HepG2 (cell line): ENCODE results near the gene MED13L. TPM values are rescaled to one million over a fixed set of nuclear protein-coding genes. Genes with fewer than 3 reads are reported as not detected.

Source experiments
- ATAC-seq: fragments of 200-7000 bp; cut with Tn5 transposase; 3 replicates; pipeline ENCODE4 v1.9.1; 2020; ENCODE audit warnings: mild to moderate bottlenecking, moderate library complexity
- BruUV-seq: library from RNA; stranded (reverse); fragments of 400-500 nt; replicated peaks from 2 replicates; lab custom pipeline; 2021; lab: Mats Ljungman, UMichigan
- CTCF ChIA-PET: fragments of 300-600 bp; formaldehyde crosslinking; extraction: SDS; loops from one replicate; lab custom pipeline; 2021; ENCODE audit warnings: low total read pairs, inconsistent platforms, low intra/inter-chr PET ratio; lab: Yijun Ruan, JAX
- POLR2A ChIA-PET: fragments of 350-600 bp; sonication (Branson Sonifier 250); formaldehyde crosslinking; loops from one replicate; lab custom pipeline; 2020; ENCODE audit warnings: antibody characterized with exemption, inconsistent platforms; lab: Yijun Ruan, JAX
- DNase-seq: peaks from one replicate; pipeline ENCODE4 v3.0.0-alpha.2; 2015; ENCODE audit warnings: low spot score
- FAIRE-seq: peaks from 3 replicates; lab custom pipeline; 2011; peaks lifted over from hg19 to GRCh38; lab: Jason Lieb, UNC
- H2AFZ ChIP-seq: one replicate; pipeline ENCODE4 v1.6.1; 2011; ENCODE audit warnings: low read length, inconsistent platforms
- H3K27ac ChIP-seq: fragments of 300-600 bp; 3 replicates; pipeline ENCODE4 v1.8.0; 2011; ENCODE audit warnings: mixed run types, mild to moderate bottlenecking, mixed read lengths, low read length, inconsistent platforms; ENCODE audit not compliant: insufficient read depth; ENCODE audit errors: extremely low read length
- H3K27me3 ChIP-seq, 2 experiments: fragments of 200-600 bp in 1 of 2; 2 replicates in 1 of 2; 3 replicates in 1 of 2; pipeline versions ENCODE4 v1.6.0 to v1.8.0; 2011; ENCODE audit warnings: low read length in 2 of 2, mild to moderate bottlenecking in 2 of 2, moderate library complexity in 2 of 2, inconsistent platforms in 1 of 2; ENCODE audit not compliant: insufficient read depth in 2 of 2, control insufficient read depth in 1 of 2
- H3K36me3 ChIP-seq, 2 experiments: fragments of 200-600 bp in 1 of 2; replicated peaks in 1 of 2; 2 replicates in 1 of 2; 3 replicates in 1 of 2; pipeline versions ENCODE4 v1.5.1 to v1.8.0; 2011; ENCODE audit warnings: low read length in 2 of 2, inconsistent platforms in 1 of 2; ENCODE audit not compliant: insufficient read depth in 2 of 2, control insufficient read depth in 1 of 2
- H3K4me1 ChIP-seq: 2 replicates; pipeline ENCODE4 v1.5.1; 2012; ENCODE audit warnings: low read length, inconsistent platforms; ENCODE audit not compliant: insufficient read depth
- H3K4me2 ChIP-seq: 2 replicates; pipeline ENCODE4 v1.6.0; 2011; ENCODE audit warnings: low read depth, low read length, inconsistent platforms
- H3K4me3 ChIP-seq, 3 experiments: fragments of 200-600 bp in 1 of 3; sonication (generic), shearing (Covaris generic) in 1 of 3; replicated peaks in 1 of 3; 2 replicates each; pipeline ENCODE4 v1.5.1; 2011 to 2016; ENCODE audit warnings: low read length in 3 of 3, inconsistent platforms in 2 of 3, low read depth in 2 of 3, mild to moderate bottlenecking in 2 of 3, control low read depth in 1 of 3, mixed read lengths in 1 of 3; ENCODE audit not compliant: insufficient read depth in 1 of 3
- H3K79me2 ChIP-seq: one replicate; pipeline ENCODE4 v1.6.1; 2011; ENCODE audit warnings: low read length, inconsistent platforms; ENCODE audit not compliant: insufficient read depth
- H3K9ac ChIP-seq: 2 replicates; pipeline ENCODE4 v1.6.0; 2011; ENCODE audit warnings: mild to moderate bottlenecking, low read depth, low read length, inconsistent platforms; ENCODE audit not compliant: insufficient read depth
- H3K9me3 ChIP-seq: 2 replicates; pipeline ENCODE4 v1.5.1; 2012; ENCODE audit warnings: mild to moderate bottlenecking, low read length
- H4K20me1 ChIP-seq: 2 replicates; pipeline ENCODE4 v1.6.0; 2011; ENCODE audit warnings: inconsistent platforms, mild to moderate bottlenecking, low read length, moderate library complexity; ENCODE audit not compliant: insufficient read depth
- GATAD1 ChIP-seq: IDR thresholded peaks from 2 replicates; pipeline ENCODE4 v1.6.1; 2016; ENCODE audit warnings: missing genetic modification reagents, missing compliant biosample characterization
- GATAD2A ChIP-seq: IDR thresholded peaks from 2 replicates; pipeline ENCODE4 v1.6.1; 2016
- HNF1A ChIP-seq, 2 experiments: sonication (generic) in 1 of 2; formaldehyde crosslinking in 1 of 2; IDR thresholded peaks; 2 replicates each; pipeline versions ENCODE4 v1.4.0 to v1.6.1; 2016 to 2020; ENCODE audit warnings: borderline replicate concordance in 1 of 2, low read depth in 1 of 2, mild to moderate bottlenecking in 1 of 2, missing genetic modification reagents in 1 of 2
- LBX2 ChIP-seq: sonication (generic); formaldehyde crosslinking; IDR thresholded peaks from 2 replicates; pipeline ENCODE4 v1.5.0; 2020; ENCODE audit warnings: missing genetic modification reagents, mild to moderate bottlenecking, borderline replicate concordance
- RBAK ChIP-seq: sonication (generic); formaldehyde crosslinking; IDR thresholded peaks from 2 replicates; pipeline ENCODE4 v1.5.1; 2020; ENCODE audit warnings: mild to moderate bottlenecking, missing genetic modification reagents
- RELA ChIP-seq: sonication (generic); formaldehyde crosslinking; IDR thresholded peaks from 2 replicates; pipeline ENCODE4 v1.4.0; 2020; ENCODE audit warnings: missing genetic modification reagents
- SMARCE1 ChIP-seq: fragments of 450-650 bp; IDR thresholded peaks from 2 replicates; pipeline ENCODE4 v1.6.1; 2017; ENCODE audit warnings: borderline replicate concordance
- STAT6 ChIP-seq: sonication (generic); formaldehyde crosslinking; IDR thresholded peaks from 2 replicates; pipeline ENCODE4 v1.4.0; 2020; ENCODE audit warnings: missing genetic modification reagents, mild to moderate bottlenecking, borderline replicate concordance
- TFDP1 ChIP-seq: IDR thresholded peaks from 2 replicates; pipeline ENCODE4 v1.6.1; 2016; ENCODE audit warnings: missing compliant biosample characterization, missing genetic modification reagents, borderline replicate concordance
- YEATS2 ChIP-seq: sonication (generic); formaldehyde crosslinking; IDR thresholded peaks from 2 replicates; pipeline ENCODE4 v1.4.0; 2020; ENCODE audit warnings: missing genetic modification reagents, borderline replicate concordance
- ZFP41 ChIP-seq: sonication (generic); formaldehyde crosslinking; IDR thresholded peaks from 2 replicates; pipeline ENCODE4 v1.4.0; 2020; ENCODE audit warnings: mild to moderate bottlenecking, missing genetic modification reagents, borderline replicate concordance
- ZNF138 ChIP-seq: sonication (generic); formaldehyde crosslinking; IDR thresholded peaks from 2 replicates; pipeline ENCODE4 v1.5.0; 2020; ENCODE audit warnings: mild to moderate bottlenecking, low read depth, missing genetic modification reagents
- ZNF557 ChIP-seq: sonication (generic); formaldehyde crosslinking; IDR thresholded peaks from 2 replicates; pipeline ENCODE4 v1.4.0; 2020; ENCODE audit warnings: missing genetic modification reagents
- ZNF780A ChIP-seq: sonication (generic); formaldehyde crosslinking; IDR thresholded peaks from 2 replicates; pipeline ENCODE4 v1.8.0; 2022; ENCODE audit warnings: mild to moderate bottlenecking, missing genetic modification reagents, moderate library complexity
- in situ Hi-C: cut with HindIII; loops from 2 replicates; pipeline ENCODE4 v1.10.0; 2017; ENCODE audit warnings: low pct_unique_long_range_greater_than_20kb; ENCODE audit not compliant: extremely low pct_ligation_motif_present
- intact Hi-C: fragments of 100-400 bp; cut with micrococcal nuclease; formaldehyde crosslinking; loops from one replicate; pipeline ENCODE4 v1.10.0; 2022; ENCODE audit not compliant: unreplicated experiment
- polyA plus RNA-seq, 8 experiments: library from polyadenylated mRNA; depleted of rRNA in 3 of 8; stranded (reverse) in 7 of 8; unstranded in 1 of 8; fragments of >200 nt; fragmentation: Illumina TruSeq in 4 of 8; extraction: Trizol in 4 of 8; gene quantifications; 2 replicates each; pipeline versions ENCODE4 v1.2.1 to v1.2.3, GENCODE V29; 2011 to 2016; ENCODE audit warnings: low read depth in 4 of 8, missing spikeins in 1 of 8, mixed read lengths in 1 of 8; ENCODE audit not compliant: insufficient read depth in 1 of 8
- total RNA-seq, 5 experiments: library from RNA; depleted of rRNA; stranded (reverse); fragments of >200 nt; fragmentation: Illumina TruSeq; extraction: Trizol; gene quantifications; 2 replicates each; pipeline ENCODE4 v1.2.3, GENCODE V29; 2016; ENCODE audit warnings: low read depth in 1 of 5

Gene MED13L
- total and polyA plus RNA-seq, 2 of the 13 experiments (the other 11 are each of a cell fraction or from before 2014, with no cell fraction given), result 24.8 to 38.9 TPM

- TF ChIP-seq STAT6 (CRISPR knock-in tag) (no peak), LBX2 (CRISPR knock-in tag) (no peak), ZNF557 (CRISPR knock-in tag) (no peak)
These were observed 137.0 kb downstream of the MED13L start (continued) for GRCh38 chr12:116140529-116140928.

GRCh38 chr12:116138781-116139180 lies 138.7 kb downstream of the MED13L start:
- FAIRE-seq, result no peak
- no peak for TF ChIP-seq RBAK (CRISPR knock-in tag)
- TF ChIP-seq HNF1A (IDR thresholded peaks at IDR 0.05; ENCODE audit: low read depth), result no peak
- TF ChIP-seq HNF1A (CRISPR knock-in tag; IDR thresholded peaks at IDR 0.05; ENCODE audit: borderline replicate concordance), result no peak
- no peak for TF ChIP-seq SMARCE1
- no peak for TF ChIP-seq ZFP41
- no peak for TF ChIP-seq ZNF780A (CRISPR knock-in tag)
- TF ChIP-seq RELA (CRISPR knock-in tag), result no peak
- no peak for TF ChIP-seq GATAD1 (CRISPR knock-in tag)
- TF ChIP-seq ZNF138 (CRISPR knock-in tag), result no peak
- no peak for TF ChIP-seq GATAD2A
- no peak for TF ChIP-seq YEATS2 (CRISPR knock-in tag)
- no peak for TF ChIP-seq TFDP1 (CRISPR knock-in tag)

More at GRCh38 chr12:116138781-116139180, 138.7 kb downstream of the MED13L start:
- Histone ChIP-seq H3K36me3 (no peaks in the 10 kb centered on the region), H3K4me1 (peaks cover 37% of the 10 kb centered on the region), H3K79me2 (peaks cover 38% of the 10 kb centered on the region), H3K4me3 (no peak overlapping the region), H4K20me1 (peaks cover 8% of the 10 kb centered on the region; the same call in 1 of the 2 replicates), H3K27me3 (no peaks in the 10 kb centered on the region), H3K9ac (no peak overlapping the region), H2AFZ (no peak overlapping the region), H3K4me2 (no peak overlapping the region), H3K27ac (no peak overlapping the region), H3K9me3 (no peaks in the 10 kb centered on the region)
- BruUV-seq, result no TSS peak
- POLR2A ChIA-PET, result no interaction called here
- CTCF ChIA-PET, result no interaction called here
- no peak for DNase-seq
- in situ Hi-C loops, result no loop called here
- intact Hi-C loops, result no loop called here
- ATAC-seq, result no peak
